HepG2 (cell line): Measurements from ENCODE around the gene PPM1G. TPM values are rescaled to one million over a fixed set of nuclear protein-coding genes. Genes with fewer than 3 reads are reported as not detected.

Experiments
- ATAC-seq: fragments of 200-7000 bp; cut with Tn5 transposase; 3 replicates; pipeline ENCODE4 v1.9.1; 2020; ENCODE audit warnings: mild to moderate bottlenecking, moderate library complexity
- BruUV-seq: library from RNA; stranded (reverse); fragments of 400-500 nt; replicated peaks from 2 replicates; lab custom pipeline; 2021; lab: Mats Ljungman, UMichigan
- CTCF ChIA-PET: fragments of 300-600 bp; formaldehyde crosslinking; extraction: SDS; loops from one replicate; lab custom pipeline; 2021; ENCODE audit warnings: low total read pairs, inconsistent platforms, low intra/inter-chr PET ratio; lab: Yijun Ruan, JAX
- POLR2A ChIA-PET: fragments of 350-600 bp; sonication (Branson Sonifier 250); formaldehyde crosslinking; loops from one replicate; lab custom pipeline; 2020; ENCODE audit warnings: antibody characterized with exemption, inconsistent platforms; lab: Yijun Ruan, JAX
- DNase-seq: peaks from one replicate; pipeline ENCODE4 v3.0.0-alpha.2; 2015; ENCODE audit warnings: low spot score
- FAIRE-seq: peaks from 3 replicates; lab custom pipeline; 2011; peaks lifted over from hg19 to GRCh38; lab: Jason Lieb, UNC
- H2AFZ ChIP-seq: one replicate; pipeline ENCODE4 v1.6.1; 2011; ENCODE audit warnings: low read length, inconsistent platforms
- H3K27ac ChIP-seq: fragments of 300-600 bp; 3 replicates; pipeline ENCODE4 v1.8.0; 2011; ENCODE audit warnings: mixed run types, mild to moderate bottlenecking, mixed read lengths, low read length, inconsistent platforms; ENCODE audit not compliant: insufficient read depth; ENCODE audit errors: extremely low read length
- H3K27me3 ChIP-seq, 2 experiments: fragments of 200-600 bp in 1 of 2; 2 replicates in 1 of 2; 3 replicates in 1 of 2; pipeline versions ENCODE4 v1.6.0 to v1.8.0; 2011; ENCODE audit warnings: low read length in 2 of 2, mild to moderate bottlenecking in 2 of 2, moderate library complexity in 2 of 2, inconsistent platforms in 1 of 2; ENCODE audit not compliant: insufficient read depth in 2 of 2, control insufficient read depth in 1 of 2
- H3K36me3 ChIP-seq, 2 experiments: fragments of 200-600 bp in 1 of 2; replicated peaks in 1 of 2; 2 replicates in 1 of 2; 3 replicates in 1 of 2; pipeline versions ENCODE4 v1.5.1 to v1.8.0; 2011; ENCODE audit warnings: low read length in 2 of 2, inconsistent platforms in 1 of 2; ENCODE audit not compliant: insufficient read depth in 2 of 2, control insufficient read depth in 1 of 2
- H3K4me1 ChIP-seq: 2 replicates; pipeline ENCODE4 v1.5.1; 2012; ENCODE audit warnings: low read length, inconsistent platforms; ENCODE audit not compliant: insufficient read depth
- H3K4me2 ChIP-seq: 2 replicates; pipeline ENCODE4 v1.6.0; 2011; ENCODE audit warnings: low read depth, low read length, inconsistent platforms
- H3K4me3 ChIP-seq, 3 experiments: fragments of 200-600 bp in 1 of 3; sonication (generic), shearing (Covaris generic) in 1 of 3; replicated peaks in 1 of 3; 2 replicates each; pipeline ENCODE4 v1.5.1; 2011 to 2016; ENCODE audit warnings: low read length in 3 of 3, inconsistent platforms in 2 of 3, low read depth in 2 of 3, mild to moderate bottlenecking in 2 of 3, control low read depth in 1 of 3, mixed read lengths in 1 of 3; ENCODE audit not compliant: insufficient read depth in 1 of 3
- H3K79me2 ChIP-seq: one replicate; pipeline ENCODE4 v1.6.1; 2011; ENCODE audit warnings: low read length, inconsistent platforms; ENCODE audit not compliant: insufficient read depth
- H3K9ac ChIP-seq: 2 replicates; pipeline ENCODE4 v1.6.0; 2011; ENCODE audit warnings: mild to moderate bottlenecking, low read depth, low read length, inconsistent platforms; ENCODE audit not compliant: insufficient read depth
- H3K9me3 ChIP-seq: 2 replicates; pipeline ENCODE4 v1.5.1; 2012; ENCODE audit warnings: mild to moderate bottlenecking, low read length
- H4K20me1 ChIP-seq: 2 replicates; pipeline ENCODE4 v1.6.0; 2011; ENCODE audit warnings: inconsistent platforms, mild to moderate bottlenecking, low read length, moderate library complexity; ENCODE audit not compliant: insufficient read depth
- CEBPB ChIP-seq: IDR thresholded peaks from 2 replicates; pipeline ENCODE4 v1.6.1; 2011; ENCODE audit warnings: low read depth, low read length, improper control_type of control experiment, borderline replicate concordance
- CEBPG ChIP-seq: IDR thresholded peaks from 2 replicates; pipeline ENCODE4 v1.6.1; 2016
- CHD4 ChIP-seq: fragments of 200-600 bp; sonication (generic); IDR thresholded peaks from 2 replicates; pipeline ENCODE4 v1.7.0; 2017; ENCODE audit warnings: mild to moderate bottlenecking, low read length, borderline replicate concordance
- HDAC6 ChIP-seq: fragments of 200-600 bp; sonication (generic); IDR thresholded peaks from 2 replicates; pipeline ENCODE4 v1.7.0; 2017; ENCODE audit warnings: mild to moderate bottlenecking, antibody characterized with exemption, low read length, low read depth
- SMC3 ChIP-seq: IDR thresholded peaks from 2 replicates; pipeline ENCODE4 v1.6.1; 2011; ENCODE audit warnings: low read length, improper control_type of control experiment
- TCF7L2 ChIP-seq: IDR thresholded peaks from 2 replicates; pipeline ENCODE4 v1.6.1; 2011; ENCODE audit warnings: mild to moderate bottlenecking, low read depth, low read length, moderate library complexity
- ZEB1 ChIP-seq: IDR thresholded peaks from 2 replicates; pipeline ENCODE4 v1.6.1; 2012; ENCODE audit warnings: mild to moderate bottlenecking, low read depth, inconsistent platforms; ENCODE audit not compliant: insufficient replicate concordance
- ZNF235 ChIP-seq: sonication (generic); formaldehyde crosslinking; IDR thresholded peaks from 2 replicates; pipeline ENCODE4 v1.8.1; 2023; ENCODE audit warnings: mild to moderate bottlenecking, missing genetic modification reagents, borderline replicate concordance
- ZNF3 ChIP-seq: IDR thresholded peaks from 2 replicates; pipeline ENCODE4 v1.7.0; 2017; ENCODE audit warnings: inconsistent platforms
- ZNF547 ChIP-seq: sonication (generic); formaldehyde crosslinking; IDR thresholded peaks from 2 replicates; pipeline ENCODE4 v1.5.1; 2020; ENCODE audit warnings: mild to moderate bottlenecking, missing genetic modification reagents
- ZNF552 ChIP-seq: sonication (generic); formaldehyde crosslinking; IDR thresholded peaks from 2 replicates; pipeline ENCODE4 v1.9.0; 2022; ENCODE audit warnings: missing genetic modification reagents, mild to moderate bottlenecking, borderline replicate concordance
- ZNF562 ChIP-seq: sonication (generic); formaldehyde crosslinking; IDR thresholded peaks from 2 replicates; pipeline ENCODE4 v1.8.0; 2022; ENCODE audit warnings: missing genetic modification reagents, borderline replicate concordance
- ZNF839 ChIP-seq: sonication (generic); formaldehyde crosslinking; IDR thresholded peaks from 2 replicates; pipeline ENCODE4 v1.4.0; 2020; ENCODE audit warnings: missing genetic modification reagents, mild to moderate bottlenecking, borderline replicate concordance
- WGBS: methylation state at CpG from one replicate; pipeline ENCODE4 v1.1.6; 2017; ENCODE audit warnings: low lambda C conversion rate; 5-methylcytosine and 5-hydroxymethylcytosine counted together
- in situ Hi-C: cut with HindIII; loops from 2 replicates; pipeline ENCODE4 v1.10.0; 2017; ENCODE audit warnings: low pct_unique_long_range_greater_than_20kb; ENCODE audit not compliant: extremely low pct_ligation_motif_present
- intact Hi-C: fragments of 100-400 bp; cut with micrococcal nuclease; formaldehyde crosslinking; loops from one replicate; pipeline ENCODE4 v1.10.0; 2022; ENCODE audit not compliant: unreplicated experiment
- polyA plus RNA-seq, 8 experiments: library from polyadenylated mRNA; depleted of rRNA in 3 of 8; stranded (reverse) in 7 of 8; unstranded in 1 of 8; fragments of >200 nt; fragmentation: Illumina TruSeq in 4 of 8; extraction: Trizol in 4 of 8; gene quantifications; 2 replicates each; pipeline versions ENCODE4 v1.2.1 to v1.2.3, GENCODE V29; 2011 to 2016; ENCODE audit warnings: low read depth in 4 of 8, missing spikeins in 1 of 8, mixed read lengths in 1 of 8; ENCODE audit not compliant: insufficient read depth in 1 of 8
- total RNA-seq, 5 experiments: library from RNA; depleted of rRNA; stranded (reverse); fragments of >200 nt; fragmentation: Illumina TruSeq; extraction: Trizol; gene quantifications; 2 replicates each; pipeline ENCODE4 v1.2.3, GENCODE V29; 2016; ENCODE audit warnings: low read depth in 1 of 5
- TF ChIP-seq, protein P1 (sequence below): sonication (generic); formaldehyde crosslinking; IDR thresholded peaks from 2 replicates; pipeline ENCODE4 v1.4.0; 2020; ENCODE audit warnings: missing genetic modification reagents

PPM1G gene
- total and polyA plus RNA-seq, 2 of the 13 experiments (the other 11 are each of a cell fraction or from before 2014, with no cell fraction given): 58.2 to 213 TPM

DNA sequence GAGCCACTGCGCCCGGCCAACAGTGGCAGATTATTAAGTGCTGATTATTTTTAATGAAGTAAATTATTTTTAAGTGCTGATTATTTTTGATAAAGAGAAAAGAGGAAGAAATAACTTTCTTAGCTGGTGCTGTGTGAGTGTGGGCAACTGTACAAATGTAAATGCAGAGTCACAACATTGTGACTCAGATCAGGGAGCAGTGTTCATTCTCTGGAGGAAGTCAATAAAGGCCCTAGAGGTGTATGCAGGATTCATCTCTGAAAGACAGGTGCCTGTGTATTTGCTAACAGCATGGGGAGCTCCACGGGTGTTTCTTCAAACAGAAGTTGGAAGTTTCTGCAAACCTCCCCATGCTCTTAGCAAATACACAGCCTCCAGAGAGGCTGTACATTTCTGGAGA lies 39.0 kb upstream of the PPM1G start:
- FAIRE-seq (no peak), DNase-seq (no peak), ATAC-seq (no peak)
- Histone ChIP-seq H3K4me2 (no peak overlapping the region), H4K20me1 (no peaks in the 10 kb centered on the region), H3K9ac (no peak overlapping the region), H3K9me3 (no peaks in the 10 kb centered on the region), H3K27me3 (no peaks in the 10 kb centered on the region), H2AFZ (no peak overlapping the region), H3K79me2 (no peaks in the 10 kb centered on the region), H3K4me1 (no peaks in the 10 kb centered on the region), H3K36me3 (peaks cover 5 to 42% of the 10 kb centered on the region in 2 experiments; a peak in 4 of 5 replicates), H3K4me3 (no peak overlapping the region), H3K27ac (no peak overlapping the region)
- WGBS: 46% methylated on average over 3 of the region's 3 CpGs
- ChIA-PET POLR2A (no interaction called here), CTCF (no interaction called here)
- TF ChIP-seq CHD4: no peak
- no TSS peak for BruUV-seq
- intact Hi-C loops: no loop called here
- in situ Hi-C loops: no loop called here

DNA sequence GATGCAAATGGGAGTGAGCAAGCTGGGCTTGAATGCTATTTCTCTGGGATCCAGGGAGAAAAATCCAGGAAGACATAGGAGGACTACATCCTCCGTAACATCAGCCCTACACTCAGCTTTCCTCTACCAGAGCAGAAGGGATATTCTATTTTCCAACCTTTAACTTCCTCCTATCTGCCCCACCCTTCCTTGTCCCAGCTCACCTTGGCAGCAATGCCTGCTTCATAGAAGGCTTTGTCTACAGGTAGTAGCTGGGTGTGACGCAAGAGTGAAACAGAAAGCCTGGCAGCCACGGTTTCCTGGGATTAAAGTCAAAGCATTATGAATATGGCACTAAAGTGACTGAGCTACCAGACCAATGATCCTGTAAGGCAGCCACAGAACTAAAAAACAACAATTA lies 36.7 kb upstream of the PPM1G start:
- no peak for FAIRE-seq
- no peaks in the 10 kb centered on the region for H4K20me1 ChIP-seq
- in situ Hi-C loops (no loop called here), intact Hi-C loops (no loop called here)
- H3K9ac ChIP-seq: no peak overlapping the region
- ChIA-PET CTCF (no interaction called here), POLR2A (interaction anchor here (0.7 to 1.4 kb wide), 4 partner anchors 16 to 36 kb away, joined by 3 to 4 read pairs (median 4); partner anchors contain the start of genes NRBP1 and PPM1G)
- H3K9me3 ChIP-seq: no peaks in the 10 kb centered on the region
- BruUV-seq: no TSS peak
- no peaks in the 10 kb centered on the region for H3K4me1 ChIP-seq
- no peak overlapping the region for H3K27ac ChIP-seq
- ATAC-seq: no peak
- no peaks in the 10 kb centered on the region for H3K27me3 ChIP-seq
- no peak overlapping the region for H3K4me2 ChIP-seq
- H3K79me2 ChIP-seq: no peaks in the 10 kb centered on the region
- TF ChIP-seq ZNF547: no peak
- no peak for TF ChIP-seq HDAC6
- TF ChIP-seq ZNF235: no peak
- TF ChIP-seq ZNF3: no peak
- no peak for TF ChIP-seq TCF7L2
- peak; percentile 81 for TF ChIP-seq CEBPG
- TF ChIP-seq, protein P1, sequence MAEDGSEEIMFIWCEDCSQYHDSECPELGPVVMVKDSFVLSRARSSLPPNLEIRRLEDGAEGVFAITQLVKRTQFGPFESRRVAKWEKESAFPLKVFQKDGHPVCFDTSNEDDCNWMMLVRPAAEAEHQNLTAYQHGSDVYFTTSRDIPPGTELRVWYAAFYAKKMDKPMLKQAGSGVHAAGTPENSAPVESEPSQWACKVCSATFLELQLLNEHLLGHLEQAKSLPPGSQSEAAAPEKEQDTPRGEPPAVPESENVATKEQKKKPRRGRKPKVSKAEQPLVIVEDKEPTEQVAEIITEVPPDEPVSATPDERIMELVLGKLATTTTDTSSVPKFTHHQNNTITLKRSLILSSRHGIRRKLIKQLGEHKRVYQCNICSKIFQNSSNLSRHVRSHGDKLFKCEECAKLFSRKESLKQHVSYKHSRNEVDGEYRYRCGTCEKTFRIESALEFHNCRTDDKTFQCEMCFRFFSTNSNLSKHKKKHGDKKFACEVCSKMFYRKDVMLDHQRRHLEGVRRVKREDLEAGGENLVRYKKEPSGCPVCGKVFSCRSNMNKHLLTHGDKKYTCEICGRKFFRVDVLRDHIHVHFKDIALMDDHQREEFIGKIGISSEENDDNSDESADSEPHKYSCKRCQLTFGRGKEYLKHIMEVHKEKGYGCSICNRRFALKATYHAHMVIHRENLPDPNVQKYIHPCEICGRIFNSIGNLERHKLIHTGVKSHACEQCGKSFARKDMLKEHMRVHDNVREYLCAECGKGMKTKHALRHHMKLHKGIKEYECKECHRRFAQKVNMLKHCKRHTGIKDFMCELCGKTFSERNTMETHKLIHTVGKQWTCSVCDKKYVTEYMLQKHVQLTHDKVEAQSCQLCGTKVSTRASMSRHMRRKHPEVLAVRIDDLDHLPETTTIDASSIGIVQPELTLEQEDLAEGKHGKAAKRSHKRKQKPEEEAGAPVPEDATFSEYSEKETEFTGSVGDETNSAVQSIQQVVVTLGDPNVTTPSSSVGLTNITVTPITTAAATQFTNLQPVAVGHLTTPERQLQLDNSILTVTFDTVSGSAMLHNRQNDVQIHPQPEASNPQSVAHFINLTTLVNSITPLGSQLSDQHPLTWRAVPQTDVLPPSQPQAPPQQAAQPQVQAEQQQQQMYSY (CRISPR knock-in tag): 0 out of 2 replicates have a peak, but pooled peaks have one; percentile 3
- TF ChIP-seq ZNF552 (CRISPR knock-in tag): no peak
- TF ChIP-seq ZNF562 (CRISPR knock-in tag): no peak
- TF ChIP-seq ZEB1: peak; percentile 47
- peak; percentile 7; the same call in 1 of the 2 replicates for TF ChIP-seq SMC3
- TF ChIP-seq ZNF839 (CRISPR knock-in tag): no peak
- TF ChIP-seq CEBPB: peak; percentile 92
- H3K36me3 ChIP-seq: peaks cover 4 to 41% of the 10 kb centered on the region in 2 experiments
- WGBS: 77% methylated on average over 3 of the region's 3 CpGs
- H2AFZ ChIP-seq: no peak overlapping the region
- no peak overlapping the region for H3K4me3 ChIP-seq
- peak; percentile 33 for DNase-seq
